ENCODE data around the gene PTGS1.

GRCh38 chr9:122337556-122337929, 33.3 kb upstream of the PTGS1 start:
- TF ChIP-seq CTCF (IDR thresholded peaks at IDR 0.05; ENCODE audit: insufficient read depth, low read depth, low read length) (no peak), EZH2 (IDR thresholded peaks at IDR 0.05; ENCODE audit: insufficient read depth, low read length) (no peak)

All from astrocyte (in vitro differentiated cells and primary cell).